Measurements from ENCODE around the gene TBRG1. TPM values are rescaled to one million over a fixed set of nuclear protein-coding genes. Genes with fewer than 3 reads are reported as not detected.

Gene TBRG1
- total and polyA plus RNA-seq, 2 of the 8 experiments (the other 6 are each of a cell fraction or from before 2014, with no cell fraction given), result 16.3 to 26.7 TPM

DNA sequence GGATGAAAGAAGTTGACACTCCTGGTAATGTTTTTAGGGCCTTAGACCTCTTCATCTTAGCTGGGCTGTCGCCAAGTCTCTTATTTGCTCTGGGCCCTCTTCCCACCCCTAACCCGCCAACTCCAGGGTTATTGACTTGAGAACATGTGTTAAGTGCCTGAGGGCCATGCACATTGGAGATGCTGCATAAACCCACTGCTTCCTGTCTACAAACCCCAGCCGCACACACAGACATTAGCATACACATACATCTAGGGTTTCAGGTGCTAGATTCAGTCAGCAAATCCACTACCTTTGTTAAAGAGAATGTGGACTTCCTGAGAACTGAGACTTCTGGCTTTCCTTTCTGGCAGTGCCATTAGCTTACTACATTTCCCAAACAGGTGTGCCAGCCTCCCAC lies 10.6 kb upstream of the TBRG1 start:
- H2BK20ac ChIP-seq (ENCODE audit: low read length), result no peak overlapping the region
- no peak overlapping the region for H3K9ac ChIP-seq (replicated peaks in 1 of 4; ENCODE audit: extremely low read depth in 1 of 4, low read depth in 3 of 4, low read length in 3 of 4)
- H3K23ac ChIP-seq (ENCODE audit: insufficient read length), result no peak overlapping the region
- H3K23me2 ChIP-seq (ENCODE audit: low read depth, low read length), result no peaks in the 10 kb centered on the region
- FAIRE-seq, result no peak
- no peak overlapping the region for H2BK5ac ChIP-seq (ENCODE audit: low read depth, low read length)
- no peaks in the 10 kb centered on the region for H3K36me3 ChIP-seq (ENCODE audit: control insufficient read depth in 2 of 4, insufficient read depth in 4 of 4, low read length in 3 of 4)
- H2AK5ac ChIP-seq (ENCODE audit: low read depth, low read length), result no peak overlapping the region
- no peak overlapping the region for H3K27ac ChIP-seq (ENCODE audit: low read depth, low read length)
- H3K18ac ChIP-seq (ENCODE audit: extremely low read depth, low read length), result no peak overlapping the region
- ChIA-PET POLR2A (ENCODE audit: partially characterized antibody) (no interaction called here), CTCF (ENCODE audit: partially characterized antibody) (interaction anchor here (1.2 to 1.8 kb wide), 3 partner anchors 10 to 196 kb away, joined by 3 to 7 read pairs (median 3); partner anchors contain the start of gene TBRG1)
- no peak overlapping the region for H2AFZ ChIP-seq (ENCODE audit: low read length)
- H3K79me1 ChIP-seq (ENCODE audit: low read depth, low read length), result no peaks in the 10 kb centered on the region
- H3K4me1 ChIP-seq (replicated peaks in 1 of 4; ENCODE audit: control insufficient read depth in 3 of 4, insufficient read depth in 4 of 4, low read length in 3 of 4), result no peaks in the 10 kb centered on the region
- no peak overlapping the region for H2BK120ac ChIP-seq (replicated peaks; ENCODE audit: low read depth, low read length)
- no peak overlapping the region for H3K14ac ChIP-seq (ENCODE audit: insufficient read length)
- no peak overlapping the region for H3K4ac ChIP-seq (replicated peaks; ENCODE audit: insufficient read length, low read depth, low read length)
- H3K27me3 ChIP-seq (replicated peaks in 1 of 4; ENCODE audit: control insufficient read depth in 3 of 4, extremely low read depth in 1 of 4, insufficient read depth in 3 of 4, low read length in 3 of 4), result no peaks in the 10 kb centered on the region
- no peak overlapping the region for H2BK15ac ChIP-seq (ENCODE audit: low read length)
- no peak overlapping the region for H2BK12ac ChIP-seq (ENCODE audit: low read depth, low read length)
- H4K5ac ChIP-seq (ENCODE audit: insufficient read length, low read depth, low read length), result no peak overlapping the region
- no peak overlapping the region for H3K56ac ChIP-seq (replicated peaks; ENCODE audit: insufficient read length, low read depth, low read length)
- no peak for DNase-seq (ENCODE audit: low read depth in 1 of 2, low spot score in 2 of 2)
- H4K20me1 ChIP-seq (replicated peaks in 1 of 2; ENCODE audit: control insufficient read depth in 1 of 2, insufficient read depth in 2 of 2, low read length in 2 of 2), result no peaks in the 10 kb centered on the region
- no peaks in the 10 kb centered on the region for H3K79me2 ChIP-seq (ENCODE audit: control insufficient read depth in 1 of 2, insufficient read depth in 2 of 2, low read length in 2 of 2)
- no peak overlapping the region for H4K91ac ChIP-seq (replicated peaks; ENCODE audit: insufficient read length, low read length)
- H3K4me2 ChIP-seq (ENCODE audit: insufficient read depth in 1 of 2, low read depth in 2 of 2, low read length in 2 of 2), result no peak overlapping the region
- H3K9me3 ChIP-seq (ENCODE audit: insufficient read depth in 2 of 2, low read depth in 1 of 2, low read length in 1 of 2), result no peaks in the 10 kb centered on the region
- no peak overlapping the region for H4K8ac ChIP-seq (ENCODE audit: extremely low read depth, insufficient read depth, low read length)
- 94% methylated on average over 3 of the region's 3 CpGs; no CpG with 5 or more reads in 1 of the 2 experiments for WGBS, 2 experiments (ENCODE audit: extremely low coverage in 1 of 2, insufficient coverage in 1 of 2, insufficient read length in 1 of 2, insufficient replicate concordance in 2 of 2, low coverage in 1 of 2, low lambda C conversion rate in 2 of 2, missing lambda C conversion rate in 1 of 2)
- no peak overlapping the region for H3K4me3 ChIP-seq (ENCODE audit: extremely low read depth in 1 of 4, insufficient read depth in 2 of 4, low read depth in 3 of 4, low read length in 4 of 4)
- TF ChIP-seq SUZ12 (IDR thresholded peaks at IDR 0.05; ENCODE audit: low read length) (no peak), BACH1 (IDR thresholded peaks at IDR 0.05; ENCODE audit: low read length) (no peak), ASH2L (IDR thresholded peaks at IDR 0.05; ENCODE audit: low read length) (no peak), NRF1 (IDR thresholded peaks at IDR 0.05; ENCODE audit: low read depth, low read length) (no peak), SP4 (IDR thresholded peaks at IDR 0.05; ENCODE audit: low read length) (no peak), CHD2 (IDR thresholded peaks at IDR 0.05; ENCODE audit: low read length) (no peak), RXRA (IDR thresholded peaks at IDR 0.05; ENCODE audit: insufficient read depth, low read depth, low read length) (no peak), TCF12 (IDR thresholded peaks at IDR 0.05; ENCODE audit: low read depth, low read length) (no peak), SRF (IDR thresholded peaks at IDR 0.05; ENCODE audit: low read depth, low read length) (no peak), JUN (IDR thresholded peaks at IDR 0.05; ENCODE audit: low read depth, low read length) (no peak), CBX5 (IDR thresholded peaks at IDR 0.05; ENCODE audit: low read depth, low read length) (no peak), GABPA (IDR thresholded peaks at IDR 0.05; ENCODE audit: borderline replicate concordance, insufficient read depth, low read length) (no peak), YY1 (IDR thresholded peaks at IDR 0.05; ENCODE audit: low read depth, low read length) (no peak), POU5F1 (IDR thresholded peaks at IDR 0.05; ENCODE audit: low read depth, low read length) (no peak), RFX5 (IDR thresholded peaks at IDR 0.05; ENCODE audit: borderline replicate concordance, low read depth, low read length) (no peak)
- TF ChIP-seq, protein P1, sequence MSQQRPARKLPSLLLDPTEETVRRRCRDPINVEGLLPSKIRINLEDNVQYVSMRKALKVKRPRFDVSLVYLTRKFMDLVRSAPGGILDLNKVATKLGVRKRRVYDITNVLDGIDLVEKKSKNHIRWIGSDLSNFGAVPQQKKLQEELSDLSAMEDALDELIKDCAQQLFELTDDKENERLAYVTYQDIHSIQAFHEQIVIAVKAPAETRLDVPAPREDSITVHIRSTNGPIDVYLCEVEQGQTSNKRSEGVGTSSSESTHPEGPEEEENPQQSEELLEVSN (IDR thresholded peaks at IDR 0.05), result no peak

Measured in H1 (cell line).